GM18520 (cell line): Measurements from ENCODE around the gene ZNF223.
A peak's percentile ranks its signal among the peaks of the same experiment; 100 is the strongest.

Experiments
- ATAC-seq: cut with Tn5 transposase; IDR thresholded peaks from one replicate; pipeline ENCODE4 v1.9.1; 2021; ENCODE audit not compliant: unreplicated experiment

Gene ZNF223

DNA sequence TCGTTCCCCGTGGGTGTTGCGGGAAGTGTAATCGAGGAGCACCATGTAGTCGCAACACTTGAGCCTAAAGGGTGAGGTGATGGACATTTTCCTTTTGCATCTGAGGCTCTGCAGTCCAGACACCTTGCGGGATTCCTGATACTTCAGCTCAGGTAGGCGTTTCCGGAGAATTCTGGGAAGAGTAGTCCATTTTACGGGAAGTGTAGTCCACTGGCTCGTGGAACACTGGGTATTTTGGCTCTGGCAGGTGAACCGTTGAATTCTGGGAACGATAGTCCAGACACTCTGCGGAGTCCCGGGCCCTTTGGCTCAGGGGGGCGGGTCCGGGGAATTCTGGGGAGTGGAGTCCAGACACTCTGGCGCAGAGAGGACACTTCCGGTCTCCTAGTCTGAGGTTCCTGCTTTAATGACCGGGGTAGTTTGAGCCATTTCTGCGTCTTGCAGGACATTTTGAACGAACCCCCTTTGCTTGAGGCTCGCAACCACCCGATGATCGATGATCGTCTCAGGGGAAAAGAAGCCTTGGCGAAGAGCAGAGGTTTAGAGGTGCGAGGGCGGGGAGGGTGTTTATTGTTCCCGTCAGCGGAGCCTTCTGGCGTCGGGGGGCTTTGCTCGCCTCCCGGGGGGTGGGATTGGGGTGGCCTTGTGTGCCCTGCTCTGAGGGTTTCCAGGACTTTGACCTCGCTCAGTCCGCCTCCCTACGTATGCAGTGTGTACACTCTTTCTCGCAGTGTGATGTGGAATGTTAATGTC is at the start of gene ZNF223:
Gene ZNF223, plus strand, starts transcription at position 387 of the 753 bp plus-strand sequence. CDS start 3,141 bp downstream, outside the sequence.
- no peak for ATAC-seq

DNA sequence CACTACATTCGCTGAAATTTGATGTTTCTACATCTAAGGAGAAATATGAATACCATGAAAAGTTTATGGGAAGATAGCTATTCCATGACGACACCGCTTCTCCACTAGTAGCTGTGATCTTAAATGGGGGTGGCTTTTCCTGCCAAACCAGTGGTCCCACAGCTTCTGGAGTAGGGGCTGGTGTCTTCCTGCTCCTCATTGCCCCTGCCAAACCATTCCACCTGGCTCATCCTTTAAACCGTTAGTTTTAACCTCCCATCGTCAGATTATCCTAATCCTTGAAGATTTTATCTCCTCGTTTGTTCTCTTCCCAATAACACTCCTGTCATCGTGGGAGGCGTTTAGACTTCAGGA is 49.6 kb upstream of the ZNF223 start:
- ATAC-seq: no peak

DNA sequence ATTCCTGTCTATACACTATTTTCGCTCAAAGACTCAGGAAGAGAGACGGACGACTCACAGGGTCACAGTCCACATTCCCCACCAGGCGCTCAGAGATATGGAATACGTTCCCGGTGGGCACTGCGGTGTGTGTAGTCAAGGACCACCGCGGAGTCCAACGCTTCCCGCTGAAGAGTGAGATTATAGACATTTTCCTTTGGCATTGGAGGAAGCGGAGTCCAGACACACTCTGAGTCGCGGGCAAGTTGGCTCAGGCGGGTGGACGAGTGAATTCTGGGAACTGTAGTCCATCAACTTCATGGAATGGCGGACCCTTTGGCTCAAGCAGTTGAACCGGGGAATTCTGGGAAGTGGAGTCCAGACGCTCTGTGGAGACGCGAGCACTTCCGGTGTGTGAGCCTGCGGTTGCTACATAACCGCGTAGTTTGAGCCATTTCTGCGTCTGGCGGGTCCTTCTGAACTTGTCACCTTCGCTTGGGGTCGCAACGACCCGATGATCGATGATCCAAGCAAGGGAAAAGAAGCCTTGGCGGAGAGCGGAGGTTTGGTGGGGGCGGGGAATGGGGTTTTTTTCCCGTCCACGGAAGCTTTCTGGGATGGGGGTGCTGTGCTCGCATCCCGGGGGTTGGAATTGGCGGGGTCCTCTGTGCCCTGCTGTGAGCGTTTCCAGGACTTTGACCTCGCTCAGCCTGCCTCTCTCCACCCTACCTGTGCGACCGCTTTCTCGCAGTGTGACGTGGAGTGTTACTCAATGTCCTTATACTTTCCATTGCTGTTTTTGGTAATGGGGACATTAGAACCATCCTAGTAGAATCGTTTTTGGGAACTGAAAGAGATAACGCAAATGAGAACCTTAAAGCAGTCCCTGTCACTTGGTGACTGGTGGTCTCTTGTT is 49.0 kb upstream of the ZNF223 start, which contains the start of gene ZNF230:
Gene ZNF230, plus strand, starts transcription at position 392 of the 895 bp plus-strand sequence. CDS start 4,122 bp downstream, outside the sequence.
- ATAC-seq: peak; percentile 75

DNA sequence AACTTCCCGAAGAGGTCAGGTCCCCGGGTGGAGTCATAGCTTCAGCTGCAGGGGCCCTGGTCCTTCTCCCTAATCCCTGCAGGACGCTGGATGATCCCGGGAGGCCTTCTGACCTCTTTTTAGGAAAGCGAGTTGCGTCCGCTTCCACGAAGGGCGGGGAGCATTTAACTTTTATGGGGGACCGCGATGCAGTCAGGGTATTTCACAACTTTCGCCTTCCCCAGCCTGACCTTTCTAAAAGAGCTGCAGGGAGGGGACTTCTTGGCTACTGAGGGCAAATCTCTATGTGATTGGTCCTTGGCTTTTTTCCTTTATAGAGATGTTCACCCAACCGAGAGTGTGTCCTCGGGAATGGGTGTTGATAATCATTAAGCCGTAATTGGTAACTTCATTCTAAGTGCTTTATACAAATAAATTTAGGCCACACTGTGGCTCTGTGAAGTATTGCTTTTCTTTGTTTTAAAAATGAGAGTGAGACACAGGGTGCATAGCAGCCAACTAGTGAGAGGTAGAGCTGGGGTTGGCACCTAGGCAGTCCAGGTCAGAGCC is 48.3 kb upstream of the ZNF223 start:
- ATAC-seq: peak; percentile 5

DNA sequence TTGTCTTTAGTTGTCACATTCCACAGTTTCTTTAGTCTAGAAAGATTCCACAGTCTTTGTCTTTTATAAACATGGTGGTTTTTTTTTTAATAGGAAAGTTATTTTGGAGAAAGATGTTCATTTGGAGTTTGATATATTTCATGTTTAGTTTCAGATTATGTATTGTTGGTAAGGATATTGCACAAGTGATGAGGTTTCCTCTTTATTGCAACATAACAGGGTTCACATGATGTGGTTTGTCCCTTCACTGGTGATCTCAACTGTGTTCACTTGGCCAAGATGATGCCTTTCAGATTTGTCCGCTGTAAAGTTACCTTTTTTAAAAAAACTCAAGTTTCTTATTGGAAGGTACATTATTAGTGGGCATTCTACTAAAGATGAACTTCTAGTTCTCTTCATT is 45.9 kb upstream of the ZNF223 start:
- no peak for ATAC-seq

DNA sequence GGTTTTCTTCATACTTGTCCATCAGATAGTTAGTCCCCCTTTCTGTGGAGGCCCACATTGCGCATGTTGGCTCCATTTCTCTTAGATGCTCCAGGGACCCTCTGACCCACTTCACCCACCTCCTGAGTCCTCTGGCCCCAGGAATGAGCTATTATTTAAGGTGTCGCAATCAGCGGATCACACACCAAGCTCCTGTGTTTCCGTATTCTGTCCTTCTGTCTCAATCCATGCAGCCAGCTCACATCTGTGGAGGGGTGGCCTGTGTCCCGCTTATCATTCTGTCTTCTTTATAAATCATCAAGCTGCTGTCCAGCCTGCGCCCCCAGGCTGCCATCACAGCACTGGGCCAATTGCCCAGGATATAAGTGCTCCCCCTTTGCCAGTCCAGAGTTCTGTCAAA is 44.4 kb upstream of the ZNF223 start:
- ATAC-seq: no peak

DNA sequence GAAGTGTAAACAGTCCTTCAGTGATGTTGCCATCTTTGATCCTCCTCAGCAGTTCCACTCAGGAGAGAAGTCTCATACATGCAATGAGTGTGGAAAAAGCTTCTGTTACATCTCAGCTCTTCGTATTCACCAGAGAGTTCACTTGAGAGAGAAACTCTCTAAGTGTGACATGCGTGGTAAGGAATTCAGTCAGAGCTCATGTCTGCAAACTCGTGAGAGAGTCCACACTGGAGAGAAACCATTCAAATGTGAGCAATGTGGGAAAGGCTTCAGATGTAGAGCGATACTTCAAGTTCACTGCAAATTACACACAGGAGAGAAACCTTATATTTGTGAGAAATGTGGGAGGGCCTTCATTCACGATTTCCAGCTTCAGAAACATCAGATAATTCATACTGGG is 41.4 kb upstream of the ZNF223 start:
- no peak for ATAC-seq

DNA sequence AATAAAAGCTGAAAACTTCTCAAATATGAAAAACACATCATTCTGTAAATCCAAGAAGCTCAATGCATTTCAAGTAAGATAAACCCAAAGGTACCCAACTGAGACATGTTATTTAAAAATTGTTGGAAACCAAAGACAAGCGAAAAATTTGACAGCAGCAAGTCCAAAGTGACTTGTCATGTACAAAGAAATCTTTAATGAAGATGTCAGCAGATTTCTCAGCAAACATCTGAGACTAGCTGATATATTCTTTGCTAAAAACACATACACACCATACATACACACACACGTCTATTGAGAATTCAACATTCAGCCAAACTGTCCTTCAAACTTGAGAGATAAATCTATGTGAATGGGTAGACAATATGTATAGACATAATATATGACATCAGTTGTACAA is 32.3 kb upstream of the ZNF223 start:
- no peak for ATAC-seq

DNA sequence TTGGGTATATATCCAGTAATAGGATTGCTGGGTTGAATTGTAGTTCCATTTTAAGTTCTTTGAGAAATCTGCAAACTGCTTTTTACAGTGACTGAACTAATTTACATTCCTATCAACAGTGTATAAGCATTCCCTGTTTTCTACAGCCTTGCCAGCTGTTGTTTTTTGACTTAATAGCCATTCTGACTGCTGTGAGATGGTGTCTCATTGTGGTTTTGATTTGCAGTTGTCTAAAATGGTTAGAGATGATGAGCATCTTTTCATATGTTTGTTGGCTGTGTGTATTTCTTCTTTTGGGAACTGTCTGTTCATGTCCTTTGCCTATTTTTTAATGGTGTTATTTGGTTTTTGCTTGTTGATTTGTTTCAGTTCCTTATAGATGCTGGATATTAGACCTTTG is 30.6 kb upstream of the ZNF223 start:
- no peak for ATAC-seq

DNA sequence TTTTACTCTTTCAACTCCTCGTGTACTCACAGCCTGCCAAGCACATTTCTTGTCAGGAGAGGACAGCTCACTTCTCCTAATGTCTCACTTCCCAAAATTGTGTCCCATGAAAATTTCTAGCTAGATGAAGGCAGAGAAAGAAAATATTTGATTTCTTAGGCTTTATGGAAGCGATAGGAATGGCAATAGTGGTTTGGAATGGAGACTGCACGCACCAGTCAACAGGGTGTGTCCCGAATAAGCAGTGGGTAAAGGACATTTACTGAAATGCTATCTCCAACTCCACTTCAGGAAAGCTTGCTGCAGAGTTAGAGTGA is 27.0 kb upstream of the ZNF223 start:
- no peak for ATAC-seq

DNA sequence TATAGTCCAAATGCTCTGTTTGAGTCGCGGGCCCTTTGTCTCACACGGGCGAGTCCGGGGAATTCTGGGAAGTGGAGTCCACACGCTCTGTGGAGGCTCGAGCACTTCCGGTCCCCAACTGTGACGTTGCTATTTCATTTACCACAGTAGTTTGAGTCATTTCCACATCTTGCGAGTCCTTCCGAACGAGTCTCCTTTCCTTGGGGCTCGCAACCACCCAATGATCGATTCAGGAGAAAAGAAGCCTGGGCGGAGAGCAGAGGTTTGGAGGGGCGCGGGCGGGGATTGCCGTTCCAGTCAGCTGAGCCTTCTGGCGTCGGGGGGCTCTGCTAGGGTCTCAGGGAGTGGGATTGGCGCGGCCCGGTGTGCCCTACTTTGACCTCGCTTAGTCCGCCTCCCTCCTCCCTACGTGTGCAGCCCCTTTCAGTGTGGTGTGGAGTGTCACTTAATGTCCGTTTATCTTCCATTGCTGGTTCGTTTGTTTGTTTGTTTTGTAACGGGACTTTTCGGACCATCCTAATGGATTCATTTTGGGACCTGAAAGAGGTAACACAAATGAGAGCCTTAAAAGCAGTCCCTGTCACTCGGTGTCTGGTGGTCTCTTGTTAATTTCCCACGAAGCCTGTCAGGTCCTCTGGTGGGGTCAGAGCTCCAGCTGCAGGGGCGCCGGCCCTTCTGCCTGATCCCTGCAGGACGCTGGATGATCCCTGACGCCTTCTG is 26.5 kb upstream of the ZNF223 start, which contains the start of gene ZNF222:
Gene ZNF222, plus strand, starts transcription at position 163 of the 720 bp plus-strand sequence. Its CDS starts 58 bp downstream, at position 221.
- ATAC-seq: peak; percentile 78

DNA sequence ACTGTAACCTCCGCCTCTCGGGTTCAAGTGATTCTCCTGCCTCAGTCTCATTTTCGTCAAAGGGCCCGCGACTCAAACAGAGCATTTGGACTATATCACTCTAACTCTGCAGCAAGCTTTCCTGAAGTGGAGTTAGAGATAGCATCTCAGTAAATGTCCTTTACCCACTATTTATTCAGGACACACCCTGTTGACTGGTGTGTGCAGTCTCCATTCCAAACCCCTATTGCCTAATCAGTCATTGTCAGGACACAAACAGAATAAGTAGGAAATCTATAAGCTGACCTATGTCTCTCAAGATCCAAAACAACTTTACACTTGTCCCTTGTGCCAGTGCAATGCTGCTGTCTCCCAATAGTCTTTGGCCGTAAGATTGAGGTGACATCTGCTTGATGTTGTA is 25.2 kb upstream of the ZNF223 start:
- ATAC-seq: no peak

DNA sequence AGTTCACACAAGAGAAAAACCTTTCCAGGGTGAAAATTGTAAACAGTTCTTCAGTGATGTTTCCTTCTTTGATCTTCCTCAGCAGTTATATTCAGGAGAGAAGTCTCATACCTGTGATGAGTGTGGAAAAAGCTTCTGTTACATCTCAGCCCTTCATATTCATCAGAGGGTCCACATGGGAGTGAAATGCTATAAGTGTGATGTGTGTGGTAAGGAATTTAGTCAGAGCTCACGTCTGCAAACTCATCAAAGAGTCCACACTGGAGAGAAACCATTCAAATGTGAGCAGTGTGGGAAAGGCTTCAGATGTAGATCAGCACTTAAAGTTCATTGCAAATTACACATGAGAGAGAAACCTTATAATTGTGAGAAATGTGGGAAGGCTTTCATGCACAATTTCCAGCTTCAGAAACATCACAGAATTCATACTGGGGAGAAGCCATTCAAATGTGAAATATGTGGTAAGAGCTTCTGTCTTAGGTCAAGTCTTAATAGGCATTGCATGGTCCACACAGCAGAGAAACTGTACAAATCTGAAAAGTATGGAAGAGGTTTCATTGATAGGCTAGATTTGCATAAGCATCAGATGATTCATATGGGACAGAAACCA is 19.7 kb upstream of the ZNF223 start:
- ATAC-seq: no peak

DNA sequence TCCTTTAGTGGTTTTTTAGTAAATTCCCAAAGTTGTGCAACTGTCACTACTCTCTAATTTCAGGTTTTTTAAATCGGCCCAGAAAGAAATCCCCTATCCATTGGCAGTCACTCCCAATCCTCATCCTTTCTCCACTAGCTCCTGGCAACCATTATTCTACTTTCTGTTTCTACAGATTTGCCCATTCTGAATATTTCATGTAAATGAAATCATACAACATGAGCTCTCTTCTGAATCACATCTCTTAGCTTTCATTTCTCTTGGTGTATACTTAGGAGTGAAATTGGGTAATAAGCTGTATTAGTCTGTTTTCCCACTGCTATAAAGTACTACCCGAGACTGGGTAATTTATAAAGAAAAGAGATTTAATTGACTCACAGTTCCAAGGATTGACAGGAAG is 9.7 kb upstream of the ZNF223 start:
- no peak for ATAC-seq

DNA sequence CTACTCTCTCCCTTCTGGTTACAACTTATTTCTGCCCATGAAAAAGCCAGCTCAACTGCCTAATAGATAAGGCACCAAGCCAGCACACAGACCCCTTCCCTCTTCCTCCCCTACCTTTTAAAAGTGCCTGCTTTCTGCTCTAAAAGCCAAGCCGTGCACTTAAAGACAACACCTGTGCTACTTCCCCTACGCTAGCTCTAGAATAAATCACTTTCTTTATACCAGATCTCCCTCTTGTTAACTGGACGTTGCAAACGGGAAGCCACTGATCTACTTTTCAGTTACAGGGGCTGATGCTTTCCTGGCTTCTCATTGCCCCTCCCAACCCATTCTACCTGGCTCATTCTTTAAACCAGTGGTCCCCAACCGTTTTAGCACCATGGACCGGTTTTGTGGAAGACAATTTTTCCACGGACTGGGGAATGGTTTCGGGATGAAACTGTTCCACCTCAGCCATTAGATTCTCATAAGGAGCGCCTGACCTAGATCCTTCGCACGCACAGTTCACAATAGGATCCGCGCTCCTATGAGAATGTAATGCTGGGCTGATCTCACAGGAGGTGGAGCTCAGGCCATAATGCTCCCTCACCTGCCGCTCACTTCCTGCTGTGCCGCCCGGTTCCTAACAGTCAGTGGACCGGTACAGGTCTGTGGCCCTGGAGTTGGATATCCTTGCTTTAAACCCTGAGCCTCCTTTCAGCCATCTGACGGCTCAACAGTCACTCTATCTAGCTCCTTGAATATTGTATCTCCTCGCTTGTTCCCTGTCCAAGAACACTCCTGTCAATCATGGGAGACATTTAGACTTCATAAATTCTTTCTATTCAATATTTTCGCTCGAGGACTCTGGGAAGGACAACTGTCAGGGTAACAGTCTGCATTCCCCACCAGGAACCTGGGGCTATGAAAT is 841 bp upstream of the ZNF223 start:
- no peak for ATAC-seq

DNA sequence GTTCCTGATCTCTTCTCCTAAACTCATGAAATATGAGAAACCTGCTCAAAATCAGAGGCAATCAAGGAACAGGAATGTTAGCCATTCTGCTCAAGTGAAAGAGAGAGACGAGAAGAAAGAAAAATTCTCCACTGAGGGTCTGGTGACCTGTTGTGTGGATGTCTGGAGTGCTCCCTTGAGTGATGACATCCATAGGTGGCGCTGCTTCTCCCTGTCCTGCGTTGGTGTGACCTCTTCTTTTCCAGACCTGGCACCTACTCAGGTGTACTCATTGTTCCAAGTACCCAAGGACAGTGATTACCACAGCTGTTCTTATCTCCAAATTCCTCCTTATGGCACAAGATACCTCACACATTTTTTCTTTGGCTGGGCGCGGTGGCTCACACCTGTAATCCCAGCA is 4.0 kb downstream of the ZNF223 start:
- no peak for ATAC-seq

DNA sequence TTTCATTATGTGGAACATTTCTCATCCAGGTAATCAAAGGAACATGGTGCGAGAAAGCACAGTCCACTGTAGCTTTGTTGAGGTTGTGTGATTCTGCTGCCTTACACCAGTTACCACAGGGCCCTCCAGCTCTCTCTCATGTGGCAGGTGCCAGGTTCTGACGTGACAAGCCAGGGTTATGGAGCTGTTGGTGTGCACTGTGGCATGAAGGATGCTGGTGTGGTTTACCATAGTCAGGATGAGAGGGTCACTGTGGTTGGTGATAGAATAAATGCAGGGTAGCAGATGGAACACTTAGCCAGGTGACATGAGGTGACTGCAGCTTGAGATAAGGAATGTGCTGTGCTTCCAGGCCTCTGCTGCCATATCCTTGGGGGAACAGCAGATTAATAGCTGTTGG is 7.4 kb downstream of the ZNF223 start:
- ATAC-seq: no peak

DNA sequence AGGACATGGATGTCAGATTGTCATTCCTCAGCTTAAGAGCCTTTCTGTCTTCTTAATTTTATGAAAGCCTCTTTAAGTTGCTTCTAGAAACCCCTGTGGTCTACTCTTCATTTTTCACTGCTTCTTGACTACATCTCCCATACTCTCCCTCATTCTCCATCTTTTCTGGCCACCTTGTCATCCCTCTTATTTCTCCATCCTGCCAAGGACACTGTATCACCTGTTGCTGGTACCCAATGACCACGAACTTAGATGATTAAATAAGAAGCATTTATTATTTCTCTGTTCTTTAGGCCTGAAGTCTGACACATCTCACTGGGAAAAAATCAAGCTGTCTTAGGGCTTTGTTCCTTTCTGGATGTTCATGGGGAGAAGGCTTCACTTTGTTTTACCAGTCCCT is 9.2 kb downstream of the ZNF223 start:
- ATAC-seq: no peak

DNA sequence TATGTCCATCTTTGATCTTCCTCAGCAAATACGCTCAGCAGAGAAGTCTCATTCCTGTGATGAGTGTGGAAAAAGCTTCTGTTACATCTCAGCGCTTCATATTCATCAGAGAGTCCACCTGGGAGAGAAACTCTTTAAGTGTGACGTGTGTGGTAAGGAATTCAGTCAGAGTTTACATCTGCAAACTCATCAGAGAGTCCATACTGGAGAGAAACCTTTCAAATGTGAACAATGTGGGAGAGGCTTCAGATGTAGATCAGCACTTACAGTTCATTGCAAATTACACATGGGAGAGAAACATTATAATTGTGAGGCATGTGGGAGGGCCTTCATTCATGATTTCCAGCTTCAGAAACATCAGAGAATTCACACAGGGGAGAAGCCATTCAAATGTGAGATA is 14.5 kb downstream of the ZNF223 start:
- no peak for ATAC-seq

DNA sequence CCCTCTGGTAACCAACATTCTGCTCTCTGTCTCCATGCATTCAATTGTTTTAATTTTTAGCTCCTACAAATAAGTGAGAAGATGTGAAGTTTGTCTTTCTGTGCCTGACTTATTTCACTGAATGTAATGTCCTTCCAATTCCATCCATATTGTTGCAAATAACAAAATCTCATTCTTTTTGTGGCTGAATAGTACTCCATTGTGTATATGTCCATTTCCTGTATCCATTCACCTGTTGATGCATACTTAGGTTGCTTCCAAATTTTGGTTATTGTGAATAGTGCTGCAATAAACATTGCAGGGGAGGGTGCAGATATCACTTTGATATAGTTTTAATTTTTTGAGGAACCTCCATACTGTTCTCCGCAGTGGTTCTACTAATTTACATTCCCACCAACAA is 17.6 kb downstream of the ZNF223 start:
- no peak for ATAC-seq
